ENCODE data around the gene NTNG1. TPM values are rescaled to one million over a fixed set of nuclear protein-coding genes. Genes with fewer than 3 reads are reported as not detected.

NTNG1 gene
- total and polyA plus RNA-seq, 2 of the 4 experiments (the other 2 are of a cell fraction), result 1.2 to 2.3 TPM

DNA sequence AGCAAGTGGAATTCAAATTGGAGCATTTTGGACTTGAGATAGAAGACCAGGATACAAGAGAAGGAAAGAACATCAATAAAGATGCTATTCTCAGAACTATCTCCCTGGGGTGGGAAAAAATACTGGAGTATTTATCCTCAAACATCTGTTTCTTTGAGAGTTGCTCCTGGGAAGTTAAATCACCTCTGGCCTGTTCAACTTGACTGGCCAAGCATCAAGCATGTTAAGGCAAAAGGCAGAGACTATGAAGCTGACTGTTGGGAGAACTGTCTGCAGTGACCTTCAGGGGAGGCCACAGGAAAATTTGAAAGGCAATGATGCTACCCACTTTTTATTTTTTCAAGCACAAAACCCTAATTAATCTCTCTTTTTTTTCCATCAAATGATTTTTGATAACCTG is 239.0 kb downstream of the NTNG1 start:
- no peaks in the 10 kb centered on the region for H3K27me3 ChIP-seq (ENCODE audit: control insufficient read depth, insufficient read depth, low read length)
- no peak overlapping the region for H2BK120ac ChIP-seq (ENCODE audit: low read depth, low read length)
- H3K18ac ChIP-seq (ENCODE audit: low read depth, low read length), result no peak overlapping the region
- BruUV-seq (replicated peaks), result no TSS peak
- no peak overlapping the region for H3K4me2 ChIP-seq (ENCODE audit: low read depth, low read length)
- ATAC-seq (ENCODE audit: low read depth) (no peak), DNase-seq (no peak)
- no peak overlapping the region for H3K27ac ChIP-seq (ENCODE audit: insufficient read depth, low read length)
- H3K4ac ChIP-seq (ENCODE audit: low read depth, low read length), result no peak overlapping the region
- H2AFZ ChIP-seq (replicated peaks; ENCODE audit: low read length, poor library complexity), result no peak overlapping the region
- no peak overlapping the region for H3K14ac ChIP-seq (replicated peaks; ENCODE audit: low read depth, low read length)
- H3K79me1 ChIP-seq (ENCODE audit: low read depth in 1 of 2, low read length in 2 of 2), result no peaks in the 10 kb centered on the region
- no peaks in the 10 kb centered on the region for H3K36me3 ChIP-seq (ENCODE audit: control insufficient read depth, insufficient read depth, low read length)
- H4K91ac ChIP-seq (ENCODE audit: insufficient read depth, low read depth, low read length), result no peak overlapping the region
- H4K5ac ChIP-seq (ENCODE audit: low read depth, low read length), result no peak overlapping the region
- no peak overlapping the region for H2BK5ac ChIP-seq (ENCODE audit: low read depth, low read length, poor library complexity, severe bottlenecking)
- no peak overlapping the region for H2AK9ac ChIP-seq (replicated peaks; ENCODE audit: low read depth, low read length, poor library complexity)
- in situ Hi-C loops (cut with MboI; ENCODE audit: low sequenced_read_pairs), result no loop called here
- intact Hi-C loops (cut with micrococcal nuclease), result no loop called here
- no peak overlapping the region for H3K4me3 ChIP-seq (ENCODE audit: insufficient read depth, low read depth, low read length)
- no peak overlapping the region for H4K8ac ChIP-seq (ENCODE audit: low read depth in 2 of 2, low read length in 2 of 2)
- H3K9ac ChIP-seq (ENCODE audit: low read depth, low read length), result no peak overlapping the region
- no peak overlapping the region for H3K56ac ChIP-seq (ENCODE audit: extremely low read depth, insufficient read depth, low read length)
- H3K9me1 ChIP-seq (ENCODE audit: insufficient read depth, low read length), result no peaks in the 10 kb centered on the region
- no peaks in the 10 kb centered on the region for H3K4me1 ChIP-seq (ENCODE audit: control insufficient read depth, insufficient read depth, low read length)
- dilution Hi-C loops (cut with HindIII; ENCODE audit: low sequenced_read_pairs, unreplicated experiment), result no loop called here
- ChIA-PET CTCF (no interaction called here), POLR2A (ENCODE audit: unreplicated experiment) (no interaction called here)
- H4K20me1 ChIP-seq (ENCODE audit: insufficient read depth, low read length), result no peaks in the 10 kb centered on the region
- H3K9me3 ChIP-seq (ENCODE audit: control insufficient read depth, insufficient read depth, low read length), result no peaks in the 10 kb centered on the region
- H2BK15ac ChIP-seq (ENCODE audit: low read depth, low read length), result no peak overlapping the region
- no peak for TF ChIP-seq FOS (IDR thresholded peaks at IDR 0.05; ENCODE audit: low read depth, low read length)
- H2AK5ac ChIP-seq (ENCODE audit: low read depth, low read length), result no peak overlapping the region
- no peak overlapping the region for H2BK20ac ChIP-seq (ENCODE audit: low read depth, low read length)
- no peak overlapping the region for H3K23ac ChIP-seq (ENCODE audit: low read depth, low read length)

All from IMR-90 (cell line).